H1 (cell line): ENCODE measurements around the gene CNRIP1. TPM values are rescaled to one million over a fixed set of nuclear protein-coding genes. Genes with fewer than 3 reads are reported as not detected.
A peak's percentile ranks its signal among the peaks of the same experiment; 100 is the strongest.

ENCODE experiments used
- CTCF ChIA-PET: fragments of 300-600 bp; sonication (Branson Sonifier 250); formaldehyde crosslinking; loops from one replicate; lab custom pipeline; 2021; ENCODE audit not compliant: partially characterized antibody; lab: Charles Lee
- POLR2A ChIA-PET: fragments of 300-600 bp; sonication (Branson Sonifier 250); formaldehyde crosslinking; loops from one replicate; lab custom pipeline; 2021; ENCODE audit warnings: inconsistent platforms; ENCODE audit not compliant: partially characterized antibody; lab: Charles Lee
- DNase-seq, 2 experiments: peaks; one replicate each; pipeline versions ENCODE4 v3.0.0 to v3.0.0-alpha.2; 2010 to 2022; ENCODE audit warnings: low spot score in 2 of 2, low read depth in 1 of 2, mixed read lengths in 1 of 2
- FAIRE-seq: peaks from 2 replicates; lab custom pipeline; 2011; peaks lifted over from hg19 to GRCh38; lab: Jason Lieb, UNC
- H2AFZ ChIP-seq: 2 replicates; pipeline ENCODE4 v1.8.1; 2012; ENCODE audit warnings: low read length, inconsistent platforms
- H2AK5ac ChIP-seq: 2 replicates; pipeline ENCODE4 v1.6.1; 2013; ENCODE audit warnings: low read depth, low read length
- H2BK120ac ChIP-seq: replicated peaks from 2 replicates; pipeline ENCODE3; 2013; ENCODE audit warnings: low read depth, low read length, inconsistent platforms
- H2BK12ac ChIP-seq: 2 replicates; pipeline ENCODE4 v1.6.1; 2013; ENCODE audit warnings: low read depth, low read length
- H2BK15ac ChIP-seq: 2 replicates; pipeline ENCODE4 v1.6.1; 2013; ENCODE audit warnings: low read length
- H2BK20ac ChIP-seq: 2 replicates; pipeline ENCODE4 v1.6.1; 2013; ENCODE audit warnings: low read length
- H2BK5ac ChIP-seq: 2 replicates; pipeline ENCODE4 v1.6.1; 2013; ENCODE audit warnings: low read depth, low read length
- H3K14ac ChIP-seq: 2 replicates; pipeline ENCODE4 v1.6.1; 2013; ENCODE audit warnings: inconsistent platforms; ENCODE audit not compliant: insufficient read length
- H3K18ac ChIP-seq: 2 replicates; pipeline ENCODE4 v1.6.1; 2013; ENCODE audit warnings: low read length; ENCODE audit errors: extremely low read depth
- H3K23ac ChIP-seq: 2 replicates; pipeline ENCODE4 v1.6.1; 2013; ENCODE audit warnings: inconsistent platforms; ENCODE audit not compliant: insufficient read length
- H3K23me2 ChIP-seq: 2 replicates; pipeline ENCODE4 v1.6.1; 2013; ENCODE audit warnings: low read depth, low read length
- H3K27ac ChIP-seq: 2 replicates; pipeline ENCODE4 v1.6.1; 2011; ENCODE audit warnings: low read depth, low read length, inconsistent platforms
- H3K27me3 ChIP-seq, 4 experiments: replicated peaks in 1 of 4; 1 replicate in 1 of 4; 2 replicates in 3 of 4; pipeline versions ENCODE4 v1.6.1 to v1.8.1; 2011 to 2013; ENCODE audit warnings: low read length in 3 of 4, mild to moderate bottlenecking in 3 of 4, inconsistent platforms in 2 of 4, mixed read lengths in 2 of 4, moderate library complexity in 1 of 4; ENCODE audit not compliant: control insufficient read depth in 3 of 4, insufficient read depth in 3 of 4; ENCODE audit errors: extremely low read depth in 1 of 4
- H3K36me3 ChIP-seq, 4 experiments: 2 replicates each; pipeline versions ENCODE4 v1.6.1 to v1.8.1; 2011 to 2013; ENCODE audit warnings: mild to moderate bottlenecking in 4 of 4, low read length in 3 of 4, moderate library complexity in 2 of 4, control low read depth in 1 of 4, inconsistent platforms in 1 of 4; ENCODE audit not compliant: insufficient read depth in 4 of 4, control insufficient read depth in 2 of 4
- H3K4ac ChIP-seq: replicated peaks from 2 replicates; pipeline ENCODE3; 2013; ENCODE audit warnings: low read length, low read depth, mixed read lengths, inconsistent platforms; ENCODE audit not compliant: insufficient read length
- H3K4me1 ChIP-seq, 4 experiments: replicated peaks in 1 of 4; 1 replicate in 1 of 4; 2 replicates in 3 of 4; pipeline versions ENCODE4 v1.6.1 to v1.8.1; 2011 to 2013; ENCODE audit warnings: low read length in 3 of 4, inconsistent platforms in 2 of 4, mixed read lengths in 1 of 4; ENCODE audit not compliant: insufficient read depth in 4 of 4, control insufficient read depth in 3 of 4
- H3K4me2 ChIP-seq, 2 experiments: 2 replicates each; pipeline versions ENCODE4 v1.6.1 to v1.8.1; 2011 to 2013; ENCODE audit warnings: low read depth in 2 of 2, low read length in 2 of 2, control low read depth in 1 of 2, inconsistent platforms in 1 of 2, mild to moderate bottlenecking in 1 of 2; ENCODE audit not compliant: insufficient read depth in 1 of 2
- H3K4me3 ChIP-seq, 4 experiments: fragments of 200-600, 300-600 bp in 1 of 4; sonication (generic), shearing (Covaris generic), sonication (Bioruptor Twin) in 1 of 4; 2 replicates each; pipeline versions ENCODE4 v1.5.1 to v1.8.1; 2011 to 2016; ENCODE audit warnings: low read length in 4 of 4, low read depth in 3 of 4, control low read depth in 2 of 4, inconsistent platforms in 2 of 4, mild to moderate bottlenecking in 2 of 4, mixed read lengths in 1 of 4, moderate library complexity in 1 of 4; ENCODE audit not compliant: insufficient read depth in 2 of 4; ENCODE audit errors: extremely low read depth in 1 of 4
- H3K56ac ChIP-seq: replicated peaks from 2 replicates; pipeline ENCODE3; 2013; ENCODE audit warnings: low read depth, mild to moderate bottlenecking, mixed read lengths, low read length, inconsistent platforms; ENCODE audit not compliant: insufficient read length
- H3K79me1 ChIP-seq: 2 replicates; pipeline ENCODE4 v1.6.1; 2013; ENCODE audit warnings: low read depth, low read length, control low read depth
- H3K79me2 ChIP-seq, 2 experiments: 2 replicates each; pipeline versions ENCODE4 v1.6.1 to v1.8.1; 2012 to 2013; ENCODE audit warnings: low read length in 2 of 2, mild to moderate bottlenecking in 2 of 2, inconsistent platforms in 1 of 2; ENCODE audit not compliant: insufficient read depth in 2 of 2, control insufficient read depth in 1 of 2
- H3K9ac ChIP-seq, 4 experiments: replicated peaks in 1 of 4; 1 replicate in 1 of 4; 2 replicates in 3 of 4; pipeline versions ENCODE4 v1.6.1 to v1.8.1; 2011 to 2013; ENCODE audit warnings: low read depth in 3 of 4, low read length in 3 of 4, control low read depth in 2 of 4, mild to moderate bottlenecking in 2 of 4, moderate library complexity in 2 of 4, inconsistent platforms in 1 of 4; ENCODE audit errors: extremely low read depth in 1 of 4
- H3K9me3 ChIP-seq, 2 experiments: 2 replicates each; pipeline versions ENCODE4 v1.6.1 to v1.8.1; 2012 to 2013; ENCODE audit warnings: mild to moderate bottlenecking in 2 of 2, moderate library complexity in 2 of 2, control low read depth in 1 of 2, inconsistent platforms in 1 of 2, low read depth in 1 of 2, low read length in 1 of 2, mixed read lengths in 1 of 2; ENCODE audit not compliant: insufficient read depth in 2 of 2
- H4K20me1 ChIP-seq, 2 experiments: replicated peaks in 1 of 2; 2 replicates each; pipeline versions ENCODE3 to v1.8.1; 2011 to 2013; ENCODE audit warnings: inconsistent platforms in 2 of 2, low read length in 2 of 2, mild to moderate bottlenecking in 1 of 2; ENCODE audit not compliant: insufficient read depth in 2 of 2, control insufficient read depth in 1 of 2
- H4K5ac ChIP-seq: 2 replicates; pipeline ENCODE4 v1.6.1; 2013; ENCODE audit warnings: low read length, low read depth, mixed read lengths, inconsistent platforms; ENCODE audit not compliant: insufficient read length
- H4K8ac ChIP-seq: 2 replicates; pipeline ENCODE4 v1.8.0; 2013; ENCODE audit warnings: mild to moderate bottlenecking, moderate library complexity, low read length, inconsistent platforms; ENCODE audit not compliant: insufficient read depth; ENCODE audit errors: extremely low read depth
- H4K91ac ChIP-seq: replicated peaks from 2 replicates; pipeline ENCODE3; 2013; ENCODE audit warnings: low read length, mixed read lengths, inconsistent platforms; ENCODE audit not compliant: insufficient read length
- BRCA1 ChIP-seq: IDR thresholded peaks from 2 replicates; pipeline ENCODE4 v1.6.1; 2012; ENCODE audit warnings: low read depth, low read length, improper control_type of control experiment
- CBX5 ChIP-seq: fragments of 300-800, 300-1000 bp; sonication (generic); IDR thresholded peaks from 2 replicates; pipeline ENCODE4 v1.7.1; 2016; ENCODE audit warnings: antibody characterized with exemption, low read length, low read depth
- CBX8 ChIP-seq: fragments of 300-800, 300-1000 bp; sonication (generic); IDR thresholded peaks from 2 replicates; pipeline ENCODE4 v1.7.1; 2016; ENCODE audit warnings: low read depth, low read length, borderline replicate concordance
- POLR2A ChIP-seq, 2 experiments: IDR thresholded peaks; 1 replicate in 1 of 2; 2 replicates in 1 of 2; pipeline ENCODE4 v1.6.1; 2011; ENCODE audit warnings: low read depth in 2 of 2, low read length in 2 of 2, mild to moderate bottlenecking in 2 of 2; ENCODE audit errors: control extremely low read depth in 1 of 2
- RBBP5 ChIP-seq: IDR thresholded peaks from 2 replicates; pipeline ENCODE4 v1.7.1; 2012; ENCODE audit warnings: low read depth, mild to moderate bottlenecking, inconsistent platforms, low read length, moderate library complexity, borderline replicate concordance
- SP2 ChIP-seq: IDR thresholded peaks from 2 replicates; pipeline ENCODE4 v1.6.1; 2012; ENCODE audit warnings: mild to moderate bottlenecking, low read length, inconsistent platforms
- SUZ12 ChIP-seq: fragments of 200-600 bp; sonication (generic); IDR thresholded peaks from 2 replicates; pipeline ENCODE4 v1.6.1; 2012; ENCODE audit warnings: mild to moderate bottlenecking, inconsistent platforms, low read length, moderate library complexity, mixed read lengths
- TAF1 ChIP-seq: IDR thresholded peaks from 2 replicates; pipeline ENCODE4 v1.6.1; 2011; ENCODE audit warnings: mild to moderate bottlenecking, low read depth, low read length
- YY1 ChIP-seq: IDR thresholded peaks from 2 replicates; pipeline ENCODE4 v1.6.1; 2011; ENCODE audit warnings: low read depth, mild to moderate bottlenecking, low read length
- WGBS, 2 experiments: shearing (Covaris generic) in 1 of 2; methylation state at CpG; one replicate each; pipeline versions ENCODE4 v1.1.6 to v1.1.7; 2013 to 2015; ENCODE audit warnings: low lambda C conversion rate in 2 of 2, mixed read lengths in 2 of 2, inconsistent platforms in 1 of 2, low coverage in 1 of 2, missing lambda C conversion rate in 1 of 2; ENCODE audit not compliant: insufficient replicate concordance in 2 of 2, insufficient coverage in 1 of 2, insufficient read length in 1 of 2; ENCODE audit errors: extremely low coverage in 1 of 2, missing lambda C conversion rate in 1 of 2; 5-methylcytosine and 5-hydroxymethylcytosine counted together
- polyA plus RNA-seq, 7 experiments: library from polyadenylated mRNA; depleted of rRNA in 3 of 7; stranded (reverse) in 5 of 7; unstranded in 2 of 7; fragments of >200 nt in 5 of 7; fragments of 200-250 nt in 2 of 7; gene quantifications; 1 replicate in 5 of 7; 2 replicates in 1 of 7; 4 replicates in 1 of 7; pipeline versions ENCODE4 v1.2.1 to v1.2.3, GENCODE V29; 2011 to 2013; ENCODE audit warnings: missing spikeins in 2 of 7, mixed read lengths in 2 of 7
- total RNA-seq: library from RNA; stranded (reverse); fragmentation: NEBNext Ultra II Directional; extraction: Animal tissue kit (Norgen Biotek cat#: 25700); gene quantifications from 2 replicates; pipeline ENCODE4 v1.2.1, GENCODE V29; 2021

The CNRIP1 gene
- total and polyA plus RNA-seq, 2 of the 8 experiments (the other 6 are each of a cell fraction or from before 2014, with no cell fraction given): 4.6 to 7.0 TPM

GRCh38 chr2:68251187-68251854, 68.4 kb downstream of the CNRIP1 start:
- peak overlapping the region; percentile 7; the same call in 1 of the 2 replicates for H4K8ac ChIP-seq
- H3K36me3 ChIP-seq: peaks cover 0 to 4% (median 0%) of the 10 kb centered on the region in 4 experiments; a peak in 1 of 8 replicates
- peak overlapping the region; percentile 66 for H3K56ac ChIP-seq
- H3K27ac ChIP-seq: peak overlapping the region; percentile 54; the same call in 1 of the 2 replicates
- peak overlapping the region; percentile 91 to 95 (median 94) for H3K4me3 ChIP-seq
- H3K4me1 ChIP-seq: peaks cover 2 to 13% (median 4%) of the 10 kb centered on the region in 4 experiments; a peak in 5 of 7 replicates
- no peak overlapping the region for H2AK5ac ChIP-seq
- FAIRE-seq (no peak), DNase-seq (peak; percentile 25 to 65)
- H2BK20ac ChIP-seq: no peak overlapping the region
- no peak overlapping the region for H4K91ac ChIP-seq
- H4K5ac ChIP-seq: peak overlapping the region; percentile 49
- H3K27me3 ChIP-seq: no peaks in the 10 kb centered on the region
- H3K9me3 ChIP-seq: no peaks in the 10 kb centered on the region
- H3K18ac ChIP-seq: no peak overlapping the region; the same call in 1 of the 2 replicates
- 1% methylated on average over 29 of the region's 41 CpGs; no CpG with 5 or more reads in 1 of the 2 experiments for WGBS, 2 experiments
- peak overlapping the region; percentile 77 to 80 for H3K4me2 ChIP-seq
- H4K20me1 ChIP-seq: peaks cover 21 to 26% of the 10 kb centered on the region in 2 experiments
- peak overlapping the region; percentile 94 for H2BK5ac ChIP-seq
- ChIA-PET POLR2A (interaction anchor here (0.6 to 3.1 kb wide), 4 partner anchors 17 to 94 kb away, joined by 3 to 15 read pairs (median 4); partner anchors contain the start of gene PNO1), CTCF (interaction anchor here (1.4 kb wide), 1 partner anchor 14 kb away, joined by 6 read pairs; no protein-coding TSS in a partner anchor)
- H2BK12ac ChIP-seq: peak overlapping the region; percentile 86; the same call in 1 of the 2 replicates
- H2BK120ac ChIP-seq: no peak overlapping the region
- peaks cover 3% of the 10 kb centered on the region for H3K79me1 ChIP-seq
- H3K14ac ChIP-seq: no peak overlapping the region
- H3K9ac ChIP-seq: peak overlapping the region; percentile 80 to 90 (median 86)
- no peak overlapping the region for H2BK15ac ChIP-seq
- no peak overlapping the region for H3K4ac ChIP-seq
- peaks cover 5% of the 10 kb centered on the region; the same call in 1 of the 2 replicates for H3K23me2 ChIP-seq
- H3K79me2 ChIP-seq: peaks cover 39 to 60% of the 10 kb centered on the region in 2 experiments
- no peak overlapping the region; the same call in 1 of the 2 replicates for H2AFZ ChIP-seq
- no peak overlapping the region for H3K23ac ChIP-seq
- no peak for TF ChIP-seq YY1
- no peak for TF ChIP-seq CBX5
- TF ChIP-seq SUZ12: no peak; the same call in 1 of the 2 replicates
- no peak for TF ChIP-seq CBX8
- no peak; the same call in 1 of the 2 replicates for TF ChIP-seq TAF1
- TF ChIP-seq POLR2A (IDR thresholded peaks at IDR 0.05; ENCODE audit: control extremely low read depth in 1 of 2, low read depth in 2 of 2, low read length in 2 of 2): no peak
- no peak for TF ChIP-seq BRCA1
- TF ChIP-seq SP2: no peak
- no peak; the same call in none of the 2 replicates for TF ChIP-seq RBBP5
